HL-60 (cell line): ENCODE measurements around the gene PDE11A.

Experiments used
- GABPA ChIP-seq: IDR thresholded peaks from 2 replicates; pipeline ENCODE4 v1.6.1; 2012; ENCODE audit warnings: low read depth
- POLR2AphosphoS5 ChIP-seq: IDR thresholded peaks from 2 replicates; pipeline ENCODE4 v1.6.1; 2012; ENCODE audit warnings: low read depth
- TF ChIP-seq, protein P1 (sequence below): IDR thresholded peaks from one replicate; pipeline ENCODE4 v1.5.1; 2011; ENCODE audit warnings: low read length, control low read depth, inconsistent platforms; ENCODE audit not compliant: insufficient read depth

DNA sequence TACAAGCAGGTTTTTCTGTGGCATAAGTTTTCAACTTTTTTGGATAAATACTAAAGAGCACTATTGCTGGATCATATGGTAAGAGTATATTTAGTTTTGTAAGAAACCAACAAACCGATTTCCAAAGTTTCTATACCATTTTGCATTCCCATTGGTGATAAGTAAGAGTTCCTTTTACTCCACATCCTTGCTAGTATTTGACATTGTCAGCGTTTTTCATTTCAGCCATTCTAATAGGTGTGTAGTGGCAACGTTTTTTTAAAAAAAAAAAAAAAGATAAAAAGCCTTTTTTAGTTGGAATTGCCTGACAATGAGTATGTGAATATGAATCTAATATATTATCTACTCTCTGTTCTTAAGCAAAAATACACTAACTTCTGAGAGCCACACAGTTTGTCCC lies 494.1 kb downstream of the PDE11A start:
- TF ChIP-seq, protein P1, sequence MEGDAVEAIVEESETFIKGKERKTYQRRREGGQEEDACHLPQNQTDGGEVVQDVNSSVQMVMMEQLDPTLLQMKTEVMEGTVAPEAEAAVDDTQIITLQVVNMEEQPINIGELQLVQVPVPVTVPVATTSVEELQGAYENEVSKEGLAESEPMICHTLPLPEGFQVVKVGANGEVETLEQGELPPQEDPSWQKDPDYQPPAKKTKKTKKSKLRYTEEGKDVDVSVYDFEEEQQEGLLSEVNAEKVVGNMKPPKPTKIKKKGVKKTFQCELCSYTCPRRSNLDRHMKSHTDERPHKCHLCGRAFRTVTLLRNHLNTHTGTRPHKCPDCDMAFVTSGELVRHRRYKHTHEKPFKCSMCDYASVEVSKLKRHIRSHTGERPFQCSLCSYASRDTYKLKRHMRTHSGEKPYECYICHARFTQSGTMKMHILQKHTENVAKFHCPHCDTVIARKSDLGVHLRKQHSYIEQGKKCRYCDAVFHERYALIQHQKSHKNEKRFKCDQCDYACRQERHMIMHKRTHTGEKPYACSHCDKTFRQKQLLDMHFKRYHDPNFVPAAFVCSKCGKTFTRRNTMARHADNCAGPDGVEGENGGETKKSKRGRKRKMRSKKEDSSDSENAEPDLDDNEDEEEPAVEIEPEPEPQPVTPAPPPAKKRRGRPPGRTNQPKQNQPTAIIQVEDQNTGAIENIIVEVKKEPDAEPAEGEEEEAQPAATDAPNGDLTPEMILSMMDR = no peak
- TF ChIP-seq GABPA (no peak), POLR2AphosphoS5 (no peak)
